ENCODE data around the gene SMARCAL1.
"Not testable (repeated sequence)": the region's sequence is repeated elsewhere in the genome, so short reads cannot be mapped to it uniquely, and the experiment has no call there.

SMARCAL1 gene

GRCh38 chr2:216379977-216380376 lies 32.3 kb upstream of the SMARCAL1 start:
- Histone ChIP-seq H4K20me1 (ENCODE audit: insufficient read depth, low read length) (no peaks in the 10 kb centered on the region), H3K79me2 (ENCODE audit: low read length) (no peaks in the 10 kb centered on the region), H3K27me3 (ENCODE audit: low read depth, low read length) (no peaks in the 10 kb centered on the region), H3K4me3 (ENCODE audit: low read length) (no peak overlapping the region), H3K4me2 (ENCODE audit: low read length) (no peak overlapping the region), H3K9me3 (ENCODE audit: insufficient read depth, low read length) (no peaks in the 10 kb centered on the region), H3K9ac (ENCODE audit: low read length) (no peak overlapping the region), H3K36me3 (replicated peaks; ENCODE audit: low read depth, low read length) (no peaks in the 10 kb centered on the region), H3K4me1 (ENCODE audit: low read length) (peaks cover 6% of the 10 kb centered on the region; the same call in 1 of the 2 replicates), H2AFZ (ENCODE audit: low read depth, low read length) (no peak overlapping the region), H3K27ac (ENCODE audit: low read length) (no peak overlapping the region)
- TF ChIP-seq, protein P1, sequence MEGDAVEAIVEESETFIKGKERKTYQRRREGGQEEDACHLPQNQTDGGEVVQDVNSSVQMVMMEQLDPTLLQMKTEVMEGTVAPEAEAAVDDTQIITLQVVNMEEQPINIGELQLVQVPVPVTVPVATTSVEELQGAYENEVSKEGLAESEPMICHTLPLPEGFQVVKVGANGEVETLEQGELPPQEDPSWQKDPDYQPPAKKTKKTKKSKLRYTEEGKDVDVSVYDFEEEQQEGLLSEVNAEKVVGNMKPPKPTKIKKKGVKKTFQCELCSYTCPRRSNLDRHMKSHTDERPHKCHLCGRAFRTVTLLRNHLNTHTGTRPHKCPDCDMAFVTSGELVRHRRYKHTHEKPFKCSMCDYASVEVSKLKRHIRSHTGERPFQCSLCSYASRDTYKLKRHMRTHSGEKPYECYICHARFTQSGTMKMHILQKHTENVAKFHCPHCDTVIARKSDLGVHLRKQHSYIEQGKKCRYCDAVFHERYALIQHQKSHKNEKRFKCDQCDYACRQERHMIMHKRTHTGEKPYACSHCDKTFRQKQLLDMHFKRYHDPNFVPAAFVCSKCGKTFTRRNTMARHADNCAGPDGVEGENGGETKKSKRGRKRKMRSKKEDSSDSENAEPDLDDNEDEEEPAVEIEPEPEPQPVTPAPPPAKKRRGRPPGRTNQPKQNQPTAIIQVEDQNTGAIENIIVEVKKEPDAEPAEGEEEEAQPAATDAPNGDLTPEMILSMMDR (IDR thresholded peaks at IDR 0.05; ENCODE audit: low read depth, low read length), result no peak
- no peak for TF ChIP-seq EZH2phosphoT487 (IDR thresholded peaks at IDR 0.05; ENCODE audit: low read depth)

DNA sequence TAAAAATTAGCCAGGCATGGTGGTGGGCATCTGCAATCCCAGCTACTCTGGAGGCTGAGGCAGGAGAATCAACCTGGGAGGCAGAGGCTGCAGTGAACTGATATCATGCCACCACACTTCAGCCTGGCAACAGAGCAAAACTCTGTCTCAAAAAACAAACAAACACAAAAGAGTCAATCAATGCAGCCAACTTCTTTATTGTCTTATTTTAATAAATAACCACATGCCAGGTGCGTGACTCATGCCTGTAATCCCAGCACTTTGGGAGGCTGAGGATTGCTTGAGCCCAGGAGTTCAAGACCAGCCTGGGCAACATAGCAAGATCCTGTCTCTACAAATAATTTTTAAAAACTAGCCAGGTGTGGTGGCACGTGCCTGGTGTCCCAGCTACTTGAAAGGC lies 27.9 kb upstream of the SMARCAL1 start:
- not testable (repeated sequence) for H2AFZ ChIP-seq (ENCODE audit: low read depth, low read length); H3K36me3 ChIP-seq (replicated peaks; ENCODE audit: low read depth, low read length); H3K9me3 ChIP-seq (ENCODE audit: insufficient read depth, low read length); H3K4me3 ChIP-seq (ENCODE audit: low read length); H3K4me2 ChIP-seq (ENCODE audit: low read length); H3K27ac ChIP-seq (ENCODE audit: low read length); H3K27me3 ChIP-seq (ENCODE audit: low read depth, low read length); H3K79me2 ChIP-seq (ENCODE audit: low read length); H4K20me1 ChIP-seq (ENCODE audit: insufficient read depth, low read length); H3K9ac ChIP-seq (ENCODE audit: low read length)
- H3K4me1 ChIP-seq (ENCODE audit: low read length), result peaks cover 20% of the 10 kb centered on the region

DNA sequence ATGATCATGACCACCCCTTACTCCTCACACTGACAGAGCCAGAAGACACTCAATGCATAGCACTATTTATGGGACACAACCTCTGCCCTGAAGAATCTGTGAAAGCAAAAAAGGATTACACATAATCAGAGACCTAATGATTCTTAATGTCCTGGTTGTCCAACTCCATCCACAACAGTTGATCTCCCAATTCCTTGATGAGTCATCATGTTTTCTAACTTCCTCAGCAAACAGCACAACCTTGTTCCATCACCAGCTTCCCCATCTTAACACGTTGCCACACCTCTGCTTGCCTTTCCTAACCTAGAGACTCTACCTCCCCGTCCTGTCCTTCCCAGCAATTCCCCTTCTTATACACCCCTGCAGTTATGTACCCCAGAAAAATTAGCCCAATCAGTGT lies 26.8 kb upstream of the SMARCAL1 start:
- TF ChIP-seq, protein P1 (IDR thresholded peaks at IDR 0.05; ENCODE audit: low read depth, low read length), result no peak
- no peak for TF ChIP-seq EZH2phosphoT487 (IDR thresholded peaks at IDR 0.05; ENCODE audit: low read depth)
- no peak overlapping the region for H2AFZ ChIP-seq (ENCODE audit: low read depth, low read length)
- H4K20me1 ChIP-seq (ENCODE audit: insufficient read depth, low read length), result no peaks in the 10 kb centered on the region
- no peak overlapping the region for H3K4me2 ChIP-seq (ENCODE audit: low read length)
- H3K9me3 ChIP-seq (ENCODE audit: insufficient read depth, low read length), result no peaks in the 10 kb centered on the region
- no peak overlapping the region for H3K9ac ChIP-seq (ENCODE audit: low read length)
- no peaks in the 10 kb centered on the region for H3K79me2 ChIP-seq (ENCODE audit: low read length)
- H3K27ac ChIP-seq (ENCODE audit: low read length), result no peak overlapping the region
- H3K27me3 ChIP-seq (ENCODE audit: low read depth, low read length), result no peaks in the 10 kb centered on the region
- H3K36me3 ChIP-seq (replicated peaks; ENCODE audit: low read depth, low read length), result no peaks in the 10 kb centered on the region
- no peak overlapping the region for H3K4me3 ChIP-seq (ENCODE audit: low read length)
- peaks cover 25% of the 10 kb centered on the region for H3K4me1 ChIP-seq (ENCODE audit: low read length)

GRCh38 chr2:216387262-216387661 lies 25.0 kb upstream of the SMARCAL1 start:
- Histone ChIP-seq H3K4me3 (ENCODE audit: low read length) (no peak overlapping the region), H2AFZ (ENCODE audit: low read depth, low read length) (no peak overlapping the region), H3K27me3 (ENCODE audit: low read depth, low read length) (no peaks in the 10 kb centered on the region), H3K36me3 (replicated peaks; ENCODE audit: low read depth, low read length) (no peaks in the 10 kb centered on the region), H3K4me1 (ENCODE audit: low read length) (peaks cover 25% of the 10 kb centered on the region), H3K79me2 (ENCODE audit: low read length) (no peaks in the 10 kb centered on the region), H3K4me2 (ENCODE audit: low read length) (no peak overlapping the region), H3K27ac (ENCODE audit: low read length) (no peak overlapping the region), H4K20me1 (ENCODE audit: insufficient read depth, low read length) (no peaks in the 10 kb centered on the region), H3K9me3 (ENCODE audit: insufficient read depth, low read length) (no peaks in the 10 kb centered on the region), H3K9ac (ENCODE audit: low read length) (no peak overlapping the region)
- no peak for TF ChIP-seq EZH2phosphoT487 (IDR thresholded peaks at IDR 0.05; ENCODE audit: low read depth)
- TF ChIP-seq, protein P1 (IDR thresholded peaks at IDR 0.05; ENCODE audit: low read depth, low read length), result no peak
